Stimulated activated memory B cell treated with anti-CD40 and anti-IgM and Interleukin-4, amounts not matched to agents 10 μg/mL and 1 μg/mL and 100 μg/mL, for 72 hours (primary cell): ENCODE results near the gene CYP26A1.
A peak's percentile ranks its signal among the peaks of the same experiment; 100 is the strongest.
"Not testable (repeated sequence)": the region's sequence is repeated elsewhere in the genome, so short reads cannot be mapped to it uniquely, and the experiment has no call there.

Experiments
- ATAC-seq: fragments of 150-1000 bp; cut with Tn5 transposase; 2 replicates; pipeline ENCODE4 v1.10.0; 2021
- H3K27ac Mint-ChIP-seq: one replicate; pipeline ENCODE4 v1.8.0; 2022; ENCODE audit warnings: mild to moderate bottlenecking, mixed read lengths
- H3K27me3 Mint-ChIP-seq: one replicate; pipeline ENCODE4 v1.8.0; 2022; ENCODE audit warnings: mixed read lengths
- H3K36me3 Mint-ChIP-seq: one replicate; pipeline ENCODE4 v1.8.0; 2022; ENCODE audit warnings: mixed read lengths
- H3K4me1 Mint-ChIP-seq: one replicate; pipeline ENCODE4 v1.8.0; 2022; ENCODE audit warnings: mixed read lengths
- H3K4me3 Mint-ChIP-seq: one replicate; pipeline ENCODE4 v1.8.0; 2022; ENCODE audit warnings: mild to moderate bottlenecking, moderate library complexity, mixed read lengths
- H3K9me3 Mint-ChIP-seq: one replicate; pipeline ENCODE4 v1.8.0; 2022; ENCODE audit warnings: mixed read lengths

Gene CYP26A1

DNA sequence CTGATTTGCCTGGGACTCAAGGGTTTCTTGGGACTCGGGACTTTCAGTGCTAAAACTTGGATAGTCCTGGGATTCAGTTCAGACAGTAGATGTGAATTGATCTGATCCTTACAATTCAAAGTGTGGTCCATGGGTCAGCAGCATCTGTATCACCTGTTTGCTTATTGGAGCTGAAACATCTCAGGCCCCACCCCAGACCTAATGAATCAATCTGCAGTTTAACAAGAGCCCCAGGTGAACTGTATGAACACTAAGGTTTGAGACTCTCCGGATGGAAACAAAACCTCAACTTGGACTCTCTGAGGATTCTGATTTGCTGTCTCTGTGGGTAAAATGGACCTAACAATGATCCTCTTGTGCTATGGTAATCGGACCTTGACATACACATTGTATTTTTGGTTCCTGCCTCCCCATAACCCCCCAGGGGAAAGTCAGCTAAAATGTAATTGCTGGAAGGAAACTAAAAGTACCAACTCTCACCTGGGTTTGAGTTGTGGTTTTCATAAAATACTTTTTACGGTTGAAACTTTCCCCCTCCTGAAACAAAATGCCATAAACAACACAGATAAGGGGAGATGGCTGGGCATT lies 11.7 kb downstream of the CYP26A1 start:
- peaks cover 8% of the 10 kb centered on the region for H3K4me1 Mint-ChIP-seq

GRCh38 chr10:93086289-93086688 lies 12.6 kb downstream of the CYP26A1 start:
- no peaks in the 10 kb centered on the region for H3K36me3 Mint-ChIP-seq
- ATAC-seq = no peak

More for the DNA sequence above, 11.7 kb downstream of the CYP26A1 start:
- no peaks in the 10 kb centered on the region for H3K36me3 Mint-ChIP-seq
- no peak overlapping the region for H3K27ac Mint-ChIP-seq
- peaks cover 40% of the 10 kb centered on the region for H3K27me3 Mint-ChIP-seq
- H3K9me3 Mint-ChIP-seq = no peaks in the 10 kb centered on the region
- no peak overlapping the region for H3K4me3 Mint-ChIP-seq
- ATAC-seq = peak; percentile 9

GRCh38 chr10:93087846-93088245 lies 14.2 kb downstream of the CYP26A1 start:
- Mint-ChIP-seq H3K9me3 (no peaks in the 10 kb centered on the region), H3K36me3 (no peaks in the 10 kb centered on the region), H3K4me1 (peaks cover 7% of the 10 kb centered on the region), H3K4me3 (no peak overlapping the region), H3K27me3 (peaks cover 38% of the 10 kb centered on the region), H3K27ac (no peak overlapping the region)
- ATAC-seq = no peak

More at GRCh38 chr10:93086289-93086688, 12.6 kb downstream of the CYP26A1 start:
- Mint-ChIP-seq H3K27ac (no peak overlapping the region), H3K27me3 (peaks cover 40% of the 10 kb centered on the region), H3K4me1 (peaks cover 7% of the 10 kb centered on the region), H3K4me3 (no peak overlapping the region), H3K9me3 (no peaks in the 10 kb centered on the region)

DNA sequence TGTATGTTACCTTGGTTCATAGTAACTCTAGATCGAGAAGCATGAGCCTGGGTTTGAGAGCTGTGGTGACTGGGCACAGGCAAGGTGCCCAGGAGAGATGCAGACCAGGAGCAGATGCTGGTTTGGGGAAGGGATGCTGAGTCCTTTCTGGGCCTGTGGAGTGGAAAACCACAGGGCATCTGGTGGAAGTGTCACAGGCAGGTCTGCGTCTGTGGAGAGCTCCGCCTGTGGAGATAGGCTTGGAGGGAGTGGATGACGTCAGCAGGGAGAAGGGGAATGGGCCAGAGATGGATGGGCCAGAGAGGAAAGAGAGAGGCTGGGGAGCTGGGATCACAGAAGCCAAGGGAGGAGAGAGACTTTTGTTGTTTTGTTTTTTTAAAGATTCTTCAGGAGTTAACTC lies 14.8 kb downstream of the CYP26A1 start:
- Mint-ChIP-seq H3K9me3 (no peaks in the 10 kb centered on the region), H3K36me3 (no peaks in the 10 kb centered on the region), H3K27ac (no peak overlapping the region), H3K27me3 (peaks cover 44% of the 10 kb centered on the region), H3K4me3 (no peak overlapping the region), H3K4me1 (peaks cover 7% of the 10 kb centered on the region)
- no peak for ATAC-seq

DNA sequence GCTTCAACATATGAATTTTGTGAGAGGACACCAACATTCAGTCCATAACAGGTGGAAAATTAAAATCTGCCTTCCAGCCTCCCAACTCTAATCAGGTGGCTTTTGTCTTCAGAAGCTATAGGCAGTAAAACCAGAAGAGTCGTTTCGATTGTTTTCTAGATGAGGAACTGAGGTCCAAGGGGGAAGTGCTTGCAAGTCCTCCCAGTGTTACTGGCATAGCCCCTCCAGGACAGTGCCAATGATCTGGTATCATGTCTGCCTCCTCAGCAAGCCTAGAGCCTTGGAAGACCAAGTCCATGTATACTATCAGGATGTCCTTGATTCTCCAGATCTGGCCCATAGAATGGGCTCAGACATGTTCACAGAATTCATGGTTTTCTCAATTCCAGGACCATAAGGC lies 16.9 kb downstream of the CYP26A1 start:
- Mint-ChIP-seq H3K27me3 (peaks cover 48% of the 10 kb centered on the region), H3K4me1 (peaks cover 5% of the 10 kb centered on the region), H3K9me3 (no peaks in the 10 kb centered on the region), H3K4me3 (no peak overlapping the region), H3K27ac (no peak overlapping the region), H3K36me3 (no peaks in the 10 kb centered on the region)
- no peak for ATAC-seq

DNA sequence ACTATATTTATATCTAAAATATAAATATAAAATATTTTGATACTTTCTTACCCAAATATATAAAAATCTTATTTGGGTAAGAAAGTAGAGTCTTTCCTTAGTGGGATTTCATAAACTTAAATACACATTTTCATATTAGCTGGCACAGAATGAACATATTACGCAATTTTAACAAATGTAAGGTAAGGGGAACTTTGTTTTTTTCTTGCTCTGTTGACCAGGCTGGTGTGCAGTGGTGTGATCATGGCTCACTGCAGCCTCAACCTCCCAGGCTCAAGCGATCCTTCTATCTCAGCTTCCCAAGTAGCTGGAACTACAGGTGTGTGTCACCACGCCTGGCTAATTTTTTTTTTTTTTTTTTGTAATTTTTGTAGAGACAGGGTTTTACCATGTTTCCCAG lies 18.3 kb downstream of the CYP26A1 start:
- no peaks in the 10 kb centered on the region for H3K4me1 Mint-ChIP-seq
- H3K27ac Mint-ChIP-seq = no peak overlapping the region
- no peak overlapping the region for H3K4me3 Mint-ChIP-seq
- ATAC-seq = no peak
- H3K36me3 Mint-ChIP-seq = no peaks in the 10 kb centered on the region
- H3K27me3 Mint-ChIP-seq = peaks cover 48% of the 10 kb centered on the region
- H3K9me3 Mint-ChIP-seq = no peaks in the 10 kb centered on the region

- no peak overlapping the region for H3K4me3 Mint-ChIP-seq
- H3K27me3 Mint-ChIP-seq = peaks cover 23% of the 10 kb centered on the region
- H3K4me1 Mint-ChIP-seq = no peaks in the 10 kb centered on the region
- H3K27ac Mint-ChIP-seq = no peak overlapping the region
- no peaks in the 10 kb centered on the region for H3K36me3 Mint-ChIP-seq
- no peak for ATAC-seq
- H3K9me3 Mint-ChIP-seq = no peaks in the 10 kb centered on the region
Measured at GRCh38 chr10:93095225-93095624, 21.5 kb downstream of the CYP26A1 start.

DNA sequence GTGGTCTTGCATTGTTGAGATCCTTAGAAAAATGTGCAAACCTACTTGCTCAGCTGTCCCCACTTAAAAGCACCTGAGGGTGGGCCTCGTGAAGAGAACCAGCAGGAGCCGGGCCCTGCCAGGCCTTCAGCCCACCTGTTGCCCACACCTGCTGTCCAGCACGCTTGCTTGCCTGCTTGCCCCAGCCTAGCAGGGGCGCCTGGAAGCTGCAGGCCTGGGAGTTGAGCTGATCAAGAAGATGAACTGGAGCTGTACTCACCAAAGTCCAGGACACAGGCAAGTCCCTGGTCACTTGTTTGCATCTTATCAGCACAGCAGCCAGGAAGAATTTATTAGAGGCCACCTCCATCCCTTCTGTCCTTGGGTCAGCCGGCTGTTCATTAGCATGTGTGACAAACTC lies 23.2 kb downstream of the CYP26A1 start:
- H3K4me1 Mint-ChIP-seq = no peaks in the 10 kb centered on the region
- H3K9me3 Mint-ChIP-seq = no peaks in the 10 kb centered on the region
- no peak for ATAC-seq
- no peak overlapping the region for H3K4me3 Mint-ChIP-seq
- no peak overlapping the region for H3K27ac Mint-ChIP-seq
- H3K27me3 Mint-ChIP-seq = peaks cover 15% of the 10 kb centered on the region
- no peaks in the 10 kb centered on the region for H3K36me3 Mint-ChIP-seq

DNA sequence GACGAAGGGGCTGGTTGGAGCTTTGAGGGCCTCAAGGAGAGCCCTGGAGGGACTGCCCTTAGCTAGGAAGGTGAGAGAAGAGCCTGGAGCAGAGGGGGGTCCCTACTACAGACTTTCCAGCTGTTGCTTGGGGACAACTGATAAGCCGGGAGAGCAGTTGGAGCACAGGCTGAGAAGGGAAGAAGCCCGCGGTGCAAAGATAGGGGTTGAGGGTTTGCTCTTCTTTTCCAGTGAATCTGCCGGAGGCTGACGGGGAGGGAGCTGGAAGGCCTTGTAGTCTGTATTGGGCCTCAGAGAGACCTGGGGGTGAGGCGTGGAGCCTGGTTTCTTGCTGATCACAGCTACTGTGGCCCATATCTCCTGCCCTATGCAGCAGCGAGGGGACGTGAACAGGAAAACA lies 23.7 kb downstream of the CYP26A1 start:
- no peaks in the 10 kb centered on the region for H3K9me3 Mint-ChIP-seq
- no peak overlapping the region for H3K27ac Mint-ChIP-seq
- ATAC-seq = no peak
- no peak overlapping the region for H3K4me3 Mint-ChIP-seq
- H3K36me3 Mint-ChIP-seq = no peaks in the 10 kb centered on the region
- no peaks in the 10 kb centered on the region for H3K4me1 Mint-ChIP-seq
- peaks cover 15% of the 10 kb centered on the region for H3K27me3 Mint-ChIP-seq

DNA sequence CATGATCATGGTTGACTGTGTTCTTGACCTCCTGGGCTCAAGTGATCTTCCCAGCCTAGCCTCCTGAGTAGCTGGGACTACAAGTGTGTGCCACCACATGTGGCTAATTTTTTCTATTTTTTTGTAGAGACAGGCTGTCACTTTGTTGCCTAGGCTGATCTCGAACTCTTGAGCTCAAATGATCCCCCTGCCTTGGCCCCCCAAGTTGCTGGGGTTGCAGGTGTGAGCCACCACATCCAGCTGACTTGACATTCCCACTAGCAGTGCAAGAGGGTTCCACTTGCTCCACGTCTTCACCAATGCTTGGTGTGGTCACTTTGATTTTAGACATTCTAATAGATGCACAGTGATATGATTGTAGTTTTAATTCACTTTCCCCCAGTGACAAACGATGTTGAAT lies 25.1 kb downstream of the CYP26A1 start:
- Mint-ChIP-seq H3K36me3 (peaks cover 6% of the 10 kb centered on the region), H3K27me3 (peaks cover 10% of the 10 kb centered on the region), H3K4me1 (no peaks in the 10 kb centered on the region), H3K27ac (no peak overlapping the region), H3K9me3 (no peaks in the 10 kb centered on the region), H3K4me3 (no peak overlapping the region)
- no peak for ATAC-seq

- peaks cover 10% of the 10 kb centered on the region for H3K27me3 Mint-ChIP-seq
- ATAC-seq = no peak
- H3K4me3 Mint-ChIP-seq = no peak overlapping the region
- H3K36me3 Mint-ChIP-seq = peaks cover 6% of the 10 kb centered on the region
- no peak overlapping the region for H3K27ac Mint-ChIP-seq
- H3K4me1 Mint-ChIP-seq = no peaks in the 10 kb centered on the region
- H3K9me3 Mint-ChIP-seq = no peaks in the 10 kb centered on the region
Measured at GRCh38 chr10:93099670-93100069, 26.0 kb downstream of the CYP26A1 start.

DNA sequence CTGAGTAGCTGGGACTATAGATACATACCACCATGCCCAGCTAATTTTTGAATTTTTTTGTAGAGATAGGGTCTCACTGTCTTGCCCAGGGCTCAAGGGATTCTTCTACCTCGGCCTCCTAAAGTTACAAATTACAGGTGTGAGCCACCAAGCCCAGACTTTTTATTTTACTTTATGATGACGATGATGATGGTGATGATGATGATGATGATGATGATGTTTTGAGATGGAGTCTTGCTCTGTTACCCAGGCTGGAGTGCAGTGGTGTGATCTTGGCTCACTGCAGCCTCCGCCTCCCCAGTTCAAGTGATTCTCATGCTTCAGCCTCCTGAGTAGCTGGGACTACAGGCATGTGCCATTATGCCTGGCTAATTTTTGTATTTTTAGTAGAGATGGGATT lies 27.5 kb downstream of the CYP26A1 start:
- H3K27ac Mint-ChIP-seq, ATAC-seq, H3K36me3 Mint-ChIP-seq, H3K9me3 Mint-ChIP-seq, H3K4me3 Mint-ChIP-seq, H3K27me3 Mint-ChIP-seq, H3K4me1 Mint-ChIP-seq: not testable (repeated sequence)

GRCh38 chr10:93103953-93104352 lies 30.3 kb downstream of the CYP26A1 start:
- Mint-ChIP-seq H3K36me3 (peaks cover 6% of the 10 kb centered on the region), H3K27me3 (peaks cover 10% of the 10 kb centered on the region), H3K9me3 (no peaks in the 10 kb centered on the region), H3K27ac (no peak overlapping the region), H3K4me3 (no peak overlapping the region), H3K4me1 (peaks cover 5% of the 10 kb centered on the region)
- ATAC-seq = no peak

GRCh38 chr10:93106631-93107072 lies 33.0 kb downstream of the CYP26A1 start:
- Mint-ChIP-seq H3K27ac (no peak overlapping the region), H3K4me1 (peaks cover 21% of the 10 kb centered on the region), H3K9me3 (no peaks in the 10 kb centered on the region), H3K36me3 (peaks cover 6% of the 10 kb centered on the region), H3K27me3 (peaks cover 10% of the 10 kb centered on the region), H3K4me3 (no peak overlapping the region)
- no peak for ATAC-seq

DNA sequence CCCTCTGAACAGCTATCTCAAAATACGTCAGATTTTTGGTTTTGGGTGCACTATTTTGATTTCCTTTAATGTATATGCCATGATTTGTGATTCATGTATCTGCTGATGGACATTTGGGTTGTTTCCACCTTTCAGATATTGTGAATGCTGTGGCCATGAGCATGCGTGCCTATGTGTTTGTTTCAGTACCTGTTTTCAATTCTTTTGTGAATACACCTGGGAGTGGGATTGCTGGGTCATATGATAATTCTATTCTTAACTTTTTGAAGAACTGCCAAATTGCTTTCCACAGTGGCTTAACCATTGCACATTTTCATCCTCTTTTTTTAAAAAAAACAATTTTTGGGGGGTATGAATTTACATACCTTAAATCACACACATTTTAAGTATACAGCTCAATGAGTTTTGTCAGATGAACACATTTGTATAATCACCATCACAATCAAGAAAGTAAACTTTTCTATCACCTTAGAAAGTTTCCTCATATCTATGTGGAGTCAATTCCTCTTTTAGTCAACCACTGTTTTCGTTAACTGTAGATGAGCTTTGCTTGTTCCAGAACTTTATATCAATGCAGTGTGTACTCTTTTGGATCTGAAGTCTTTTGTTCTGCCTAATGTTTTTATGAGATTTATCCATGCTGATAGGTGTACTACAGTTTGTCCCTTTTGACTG lies 36.9 kb downstream of the CYP26A1 start:
- H3K27me3 Mint-ChIP-seq = peaks cover 21% of the 10 kb centered on the region
- peak overlapping the region; percentile 83 for H3K27ac Mint-ChIP-seq
- peak overlapping the region; percentile 10 for H3K4me3 Mint-ChIP-seq
- peaks cover 32% of the 10 kb centered on the region for H3K4me1 Mint-ChIP-seq
- H3K9me3 Mint-ChIP-seq = no peaks in the 10 kb centered on the region
- ATAC-seq = peak; percentile 89
- no peaks in the 10 kb centered on the region for H3K36me3 Mint-ChIP-seq

DNA sequence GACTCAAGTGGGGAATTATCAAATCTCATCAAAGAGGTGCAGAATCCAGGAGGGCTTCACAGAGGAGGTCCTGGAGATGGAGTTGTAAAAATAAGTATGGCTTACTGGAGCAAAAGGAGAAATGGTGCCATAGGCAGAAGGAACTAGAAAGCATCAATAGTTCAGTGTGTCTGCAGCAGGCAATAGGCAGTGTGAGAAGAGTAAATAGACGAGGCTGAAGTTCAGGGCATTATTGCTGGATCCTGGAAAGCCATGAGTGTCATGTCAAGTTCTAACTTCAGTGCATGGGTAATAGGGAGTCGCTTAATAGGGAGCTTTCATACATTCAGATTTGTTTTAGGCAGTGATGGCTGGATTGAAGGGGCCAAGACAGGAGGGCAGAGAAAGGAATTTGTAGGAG lies 39.3 kb downstream of the CYP26A1 start:
- H3K27me3 Mint-ChIP-seq = peaks cover 21% of the 10 kb centered on the region
- no peak overlapping the region for H3K4me3 Mint-ChIP-seq
- H3K27ac Mint-ChIP-seq = no peak overlapping the region
- peaks cover 35% of the 10 kb centered on the region for H3K4me1 Mint-ChIP-seq
- no peaks in the 10 kb centered on the region for H3K36me3 Mint-ChIP-seq
- no peak for ATAC-seq
- H3K9me3 Mint-ChIP-seq = no peaks in the 10 kb centered on the region
